Left renal pelvis (tissue), 4 donors: Measurements from ENCODE around the gene CMIP. TPM values are rescaled to one million over a fixed set of nuclear protein-coding genes. Genes with fewer than 3 reads are reported as not detected.

Experiments
- DNase-seq, 4 donors: peaks; one replicate each; pipeline ENCODE4 v3.0.0-alpha.2; 2013; ENCODE audit warnings: low read depth in 4 of 4, low spot score in 3 of 4
- polyA plus RNA-seq, 4 donors: library from polyadenylated mRNA; unstranded; fragments of 120-200 nt; gene quantifications; one replicate each; pipeline ENCODE4 v1.2.1, GENCODE V29; 2013; ENCODE audit not compliant: insufficient read length in 4 of 4

Gene CMIP
- polyA plus RNA-seq, 4 donors: 24.0 to 48.3 (median 42.0) TPM

DNA sequence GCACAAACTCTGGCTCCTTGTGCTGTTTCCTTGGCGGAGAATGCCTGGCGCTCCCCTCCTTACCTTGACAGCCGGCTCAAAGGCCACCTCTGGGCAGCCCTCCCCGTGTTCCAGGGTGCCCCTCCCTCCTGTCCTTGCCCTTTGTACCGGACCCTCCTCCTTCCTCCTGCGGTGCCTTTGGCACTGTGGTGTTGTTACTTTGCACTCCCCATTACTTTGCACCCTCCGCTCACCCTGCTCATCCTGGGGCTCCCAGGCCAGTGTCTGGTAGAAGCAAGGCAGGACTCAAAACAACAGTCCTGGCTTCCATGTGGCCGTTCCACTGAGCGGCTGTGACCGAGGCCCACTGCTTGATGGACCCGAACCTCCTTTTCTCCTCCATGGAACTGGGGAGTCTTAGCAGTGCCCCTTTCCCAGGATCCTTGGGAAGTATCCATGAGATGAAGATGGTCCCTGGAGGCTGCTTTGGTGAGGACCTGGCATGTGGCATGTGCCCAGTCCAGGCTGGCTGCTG, 147.8 kb downstream of the CMIP start:
- no peak for DNase-seq

DNA sequence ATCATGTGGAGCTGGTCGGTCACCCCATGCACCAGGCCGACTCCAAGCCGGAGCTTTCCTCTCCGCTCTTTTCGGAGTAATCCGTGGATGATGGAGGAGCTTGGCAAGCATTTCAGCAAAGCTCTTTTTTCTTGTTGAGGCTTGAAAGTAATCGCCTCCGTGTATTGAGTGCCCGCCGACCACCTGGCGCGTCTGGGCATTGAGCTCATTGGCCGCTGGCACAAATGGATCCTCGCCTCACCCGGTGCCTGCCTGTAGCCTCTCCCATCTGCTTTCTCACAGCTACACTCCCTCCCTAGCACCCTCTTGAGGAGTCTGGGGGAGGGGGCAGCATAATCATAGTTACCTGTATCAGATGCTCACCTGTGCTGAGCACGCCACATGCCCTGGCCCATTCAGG, 148.9 kb downstream of the CMIP start:
- DNase-seq: no peak

DNA sequence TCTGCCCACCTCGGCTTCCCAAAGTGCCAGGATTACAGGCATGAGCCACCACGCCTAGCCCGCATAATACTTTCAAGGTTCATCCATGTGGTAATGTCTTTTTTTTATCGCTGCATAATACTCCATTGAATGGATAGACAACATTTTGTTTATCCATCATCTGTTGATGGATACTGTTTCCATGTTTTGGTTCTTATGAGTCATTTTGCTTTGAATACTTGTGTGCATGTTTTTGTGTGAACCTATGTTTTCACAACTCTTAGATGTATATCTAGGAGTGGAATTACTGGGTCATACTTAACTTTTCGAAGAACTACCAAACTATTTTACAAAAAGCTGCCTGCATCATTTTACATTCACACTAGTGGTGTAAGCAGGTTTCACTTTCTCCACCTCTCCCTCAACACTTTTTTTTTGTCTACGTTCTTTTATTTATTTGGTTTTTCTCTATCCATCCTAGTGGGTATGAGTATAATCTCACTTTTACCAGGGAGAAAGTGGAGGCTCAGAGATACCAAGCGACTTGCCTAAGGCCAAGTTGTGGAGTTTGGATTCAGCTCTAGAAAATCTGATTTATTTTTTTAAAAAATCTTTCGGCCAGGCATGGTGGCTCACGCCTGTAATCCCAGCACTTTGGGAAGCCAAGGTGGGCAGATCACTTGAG, 151.2 kb downstream of the CMIP start:
- DNase-seq: no peak

DNA sequence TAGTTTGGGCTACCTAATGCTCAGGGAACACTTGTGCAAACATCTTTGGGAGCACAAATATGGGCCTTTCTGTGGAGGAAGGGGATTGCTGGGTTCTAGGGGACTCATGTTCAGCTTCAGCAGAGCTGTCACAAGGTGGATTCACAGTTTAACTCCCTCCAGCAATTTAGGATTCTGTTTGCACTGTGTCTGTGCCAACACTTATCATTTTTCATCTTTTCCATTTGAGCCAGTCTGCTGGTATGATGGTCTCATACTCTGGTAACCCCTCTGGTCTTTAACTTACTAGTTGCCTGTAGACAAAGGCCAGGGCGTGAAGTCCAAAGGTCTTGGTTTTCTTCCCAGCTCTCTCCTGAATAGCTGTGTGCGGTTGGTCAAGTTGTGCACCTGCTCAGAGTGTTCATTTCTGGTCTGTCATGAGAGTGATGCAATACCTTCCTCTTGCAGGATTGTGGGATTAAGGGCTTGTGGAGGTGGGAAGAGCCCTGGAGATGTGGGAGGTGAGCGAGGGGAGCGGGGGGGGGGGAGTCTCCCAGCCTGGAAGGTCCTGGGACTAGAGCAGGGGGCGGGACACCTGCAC, 152.6 kb downstream of the CMIP start:
- no peak for DNase-seq

DNA sequence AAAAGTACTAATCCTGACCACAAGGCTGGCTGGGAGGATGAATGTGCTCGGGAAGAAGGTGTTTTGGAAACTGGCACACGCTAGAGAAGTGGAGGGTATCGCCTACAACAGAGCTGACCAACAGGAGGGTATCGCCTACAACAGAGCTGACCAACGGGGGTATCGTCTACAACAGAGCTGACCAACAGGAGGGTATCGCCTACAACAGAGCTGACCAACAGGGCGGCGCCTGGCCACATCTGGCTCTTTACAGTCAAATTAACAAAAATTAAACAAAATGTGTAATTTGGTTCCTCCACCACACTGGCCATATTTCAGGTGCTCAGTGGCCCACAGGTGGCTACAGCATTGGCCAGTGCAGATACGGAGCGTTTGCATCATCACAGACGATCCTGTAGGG, 153.5 kb downstream of the CMIP start:
- no peak for DNase-seq

DNA sequence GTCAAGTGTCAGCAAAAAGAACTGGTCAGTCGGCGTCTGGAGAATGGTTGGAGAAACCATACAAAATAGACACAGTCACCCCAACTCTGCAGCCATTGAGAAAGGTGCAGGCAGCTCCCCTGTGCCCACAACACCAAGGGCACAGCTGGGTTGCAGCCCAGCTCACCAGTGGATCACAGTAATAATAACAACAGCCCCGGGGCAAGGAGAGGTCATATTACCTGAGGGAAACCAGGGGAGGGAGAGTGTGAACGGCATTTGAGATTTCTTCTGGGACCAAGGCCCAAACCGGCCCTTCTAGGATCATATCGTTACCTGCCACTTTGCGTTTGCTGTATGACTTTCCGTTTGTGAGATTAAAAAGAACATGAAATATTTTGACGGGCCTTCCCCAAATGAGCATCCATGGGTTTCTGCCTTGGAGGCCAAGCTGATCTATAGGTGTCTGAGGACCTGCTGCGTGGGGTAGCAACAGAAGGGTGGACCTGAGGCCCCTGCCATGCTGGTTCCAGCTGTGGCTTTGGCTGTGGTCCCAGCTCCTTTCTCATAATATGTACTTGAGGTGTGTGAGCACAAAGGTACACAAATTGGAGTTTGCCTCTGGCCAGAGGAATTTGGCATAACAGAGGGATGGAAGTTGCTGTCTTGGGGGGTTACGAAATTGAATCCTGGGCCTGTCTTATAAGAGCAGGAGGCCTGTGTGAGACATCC, 154.6 kb downstream of the CMIP start:
- no peak for DNase-seq

DNA sequence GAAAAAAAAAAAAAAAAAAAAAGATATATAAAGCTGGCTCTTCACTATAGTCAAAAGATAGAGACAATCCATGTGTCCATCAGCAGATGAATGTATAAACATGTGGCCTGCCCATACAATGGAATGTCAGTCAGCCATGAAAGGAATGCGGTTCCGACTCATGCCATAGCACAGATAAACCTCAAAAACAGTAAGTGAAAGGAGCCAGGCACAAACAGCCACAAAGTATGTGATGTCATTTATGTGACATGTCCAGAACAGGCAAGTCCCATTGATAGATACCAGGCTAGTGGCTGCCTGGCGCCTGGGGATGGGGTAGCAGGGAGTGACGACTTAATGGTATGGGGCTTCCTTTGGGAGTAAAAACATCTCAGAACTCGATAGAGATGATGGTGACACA, 155.7 kb downstream of the CMIP start:
- no peak for DNase-seq

DNA sequence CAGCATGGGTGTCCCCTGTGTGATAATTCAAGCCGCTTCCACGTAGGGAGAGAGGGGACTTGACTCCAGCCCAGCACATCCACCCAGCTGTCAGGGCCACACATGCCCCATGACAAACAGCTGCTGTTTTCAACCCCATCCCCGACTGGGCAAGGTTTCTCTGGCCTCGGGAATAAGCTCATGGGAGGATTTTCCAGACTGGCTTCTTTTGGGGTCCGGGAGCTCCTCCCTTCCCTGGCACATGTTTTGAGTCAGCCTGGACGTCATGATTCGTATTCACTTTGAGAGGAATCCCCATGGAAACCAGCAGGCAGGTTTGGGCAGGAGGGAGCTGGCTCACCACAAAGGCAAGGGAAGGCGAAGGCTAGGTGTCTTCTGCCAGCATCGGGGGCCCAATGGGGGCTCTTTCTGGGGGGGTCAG, 156.4 kb downstream of the CMIP start:
- no peak for DNase-seq

DNA sequence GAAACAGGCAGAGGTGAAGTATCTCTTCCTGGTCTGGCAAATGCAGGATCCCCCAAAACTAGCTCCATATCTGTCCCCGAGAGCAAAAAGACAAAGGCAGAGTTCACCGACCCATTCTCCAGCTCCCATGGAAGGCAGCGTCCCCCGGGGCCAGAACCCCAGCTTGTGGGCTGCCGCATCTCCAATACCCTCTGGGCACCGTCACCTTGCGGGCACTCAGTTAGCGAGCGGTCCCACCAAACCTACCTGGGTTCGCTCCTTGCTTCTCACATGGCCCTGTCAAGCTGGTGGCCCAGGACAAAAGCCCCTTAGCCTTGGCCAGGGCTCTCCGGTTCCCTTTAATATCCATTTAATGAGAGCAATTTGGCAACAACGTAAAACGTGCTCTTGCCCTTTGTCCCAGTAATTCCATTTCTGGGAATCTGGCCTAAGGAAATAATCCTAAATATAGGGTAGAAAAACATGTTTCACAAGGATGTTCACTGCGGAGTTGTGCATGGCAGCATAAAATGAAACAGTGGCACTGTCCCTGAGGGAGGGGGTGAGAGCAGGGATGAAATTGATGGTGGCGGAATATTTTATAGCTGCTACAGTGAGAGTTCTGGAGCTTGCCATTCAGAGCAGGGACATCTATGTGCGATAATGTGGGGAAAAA, 157.1 kb downstream of the CMIP start:
- DNase-seq: no peak

DNA sequence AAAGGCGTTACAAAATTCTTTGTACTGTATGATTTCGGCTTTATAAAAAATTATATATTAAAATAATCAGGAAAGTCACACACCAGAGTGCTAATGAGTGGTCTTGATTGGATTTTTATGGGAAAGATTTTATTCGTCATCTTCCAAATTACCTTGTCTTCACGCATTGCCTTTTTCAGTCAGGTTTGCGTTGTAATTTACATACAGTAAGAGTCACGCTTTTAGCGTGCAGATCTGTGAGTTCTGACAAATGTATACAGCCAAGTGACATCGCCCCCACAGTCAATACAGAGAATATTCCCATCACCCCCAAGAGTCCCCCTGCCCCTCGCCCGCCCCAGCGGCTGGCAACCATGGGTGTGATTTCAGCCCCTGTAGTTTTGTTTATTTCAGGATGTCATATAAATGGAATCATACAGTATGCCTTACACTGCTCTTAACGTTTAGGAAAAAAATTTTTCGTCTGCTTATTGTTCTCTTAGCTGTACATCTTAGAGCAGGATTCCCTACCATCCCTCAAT, 157.7 kb downstream of the CMIP start:
- no peak for DNase-seq

DNA sequence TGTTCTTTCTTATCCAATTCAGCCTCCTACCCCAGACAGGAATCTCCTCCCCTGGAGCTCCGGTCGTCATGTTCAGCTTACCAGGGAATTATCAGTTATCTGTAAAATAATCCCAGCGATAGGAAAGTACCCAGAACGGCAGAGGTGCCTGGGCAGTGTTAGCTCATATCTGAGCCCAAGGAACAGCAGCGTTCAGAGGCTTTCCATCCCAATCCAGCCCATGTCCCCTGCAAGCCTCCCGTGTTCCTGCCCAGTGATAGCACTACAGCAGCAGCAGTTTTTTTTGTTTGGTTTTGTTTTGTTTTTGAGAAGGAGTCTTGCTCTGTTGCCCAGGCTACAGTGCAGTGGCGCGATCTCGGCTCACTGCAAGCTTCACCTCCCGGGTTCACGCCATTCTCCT, 158.2 kb downstream of the CMIP start:
- DNase-seq: no peak

DNA sequence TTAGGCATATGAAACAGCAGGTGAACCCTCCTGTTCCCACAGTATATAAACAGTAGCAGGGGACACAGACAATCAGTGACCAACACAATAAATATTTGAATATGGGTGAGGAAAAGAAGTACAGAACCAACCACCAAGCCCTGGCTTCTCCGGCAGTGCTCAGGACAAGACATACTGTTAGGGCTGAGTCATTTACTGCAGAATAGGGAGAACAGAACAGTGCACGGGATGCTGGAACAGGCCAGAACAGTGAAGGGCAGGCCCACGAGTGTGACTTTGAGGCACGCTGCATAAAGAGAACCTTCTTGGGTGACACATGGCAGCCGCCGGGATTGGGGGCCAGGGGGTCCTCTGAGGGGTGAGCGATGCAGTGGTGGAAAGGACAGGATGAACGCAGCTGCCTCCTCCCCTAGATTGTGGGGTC, 160.4 kb downstream of the CMIP start:
- DNase-seq: no peak

DNA sequence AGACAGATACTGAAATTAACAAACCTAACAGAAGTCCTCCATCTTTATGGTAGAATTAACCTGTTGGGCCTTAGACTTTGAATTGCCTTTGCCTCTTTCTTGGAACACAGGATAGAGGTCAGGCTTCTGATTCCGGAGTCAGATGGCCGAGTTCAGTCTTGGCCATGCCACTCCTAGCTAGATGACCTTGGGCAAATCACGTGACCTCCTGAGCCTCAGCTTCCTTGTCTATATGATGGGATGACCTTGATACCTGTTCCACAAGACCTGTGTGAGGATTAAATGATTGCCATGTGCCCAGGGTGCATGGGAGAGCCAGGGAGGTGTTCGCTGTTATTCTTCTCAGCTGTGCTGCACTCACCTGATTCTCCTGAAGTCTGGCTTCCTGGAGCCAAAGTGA, 161.4 kb downstream of the CMIP start:
- no peak for DNase-seq

DNA sequence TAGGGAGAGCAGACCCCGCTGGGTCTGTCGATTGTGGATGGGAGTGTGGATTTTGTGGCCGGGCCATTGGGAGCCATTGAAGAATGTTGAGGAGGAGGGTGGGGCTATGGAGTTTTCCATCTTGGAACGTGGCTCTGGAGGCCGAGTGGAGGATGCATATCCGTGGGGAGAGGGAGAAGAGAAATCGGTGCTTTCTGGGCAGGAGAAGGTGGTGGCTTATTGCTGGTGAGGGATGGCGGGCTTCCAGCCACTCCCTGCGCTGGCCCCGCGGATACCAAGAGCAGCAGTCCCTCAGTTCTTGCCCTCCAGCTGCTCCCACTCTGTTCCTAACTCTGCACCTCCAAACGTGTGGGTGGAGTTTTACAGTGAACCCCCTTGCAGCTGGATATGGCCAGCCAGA, 162.4 kb downstream of the CMIP start:
- DNase-seq: no peak

DNA sequence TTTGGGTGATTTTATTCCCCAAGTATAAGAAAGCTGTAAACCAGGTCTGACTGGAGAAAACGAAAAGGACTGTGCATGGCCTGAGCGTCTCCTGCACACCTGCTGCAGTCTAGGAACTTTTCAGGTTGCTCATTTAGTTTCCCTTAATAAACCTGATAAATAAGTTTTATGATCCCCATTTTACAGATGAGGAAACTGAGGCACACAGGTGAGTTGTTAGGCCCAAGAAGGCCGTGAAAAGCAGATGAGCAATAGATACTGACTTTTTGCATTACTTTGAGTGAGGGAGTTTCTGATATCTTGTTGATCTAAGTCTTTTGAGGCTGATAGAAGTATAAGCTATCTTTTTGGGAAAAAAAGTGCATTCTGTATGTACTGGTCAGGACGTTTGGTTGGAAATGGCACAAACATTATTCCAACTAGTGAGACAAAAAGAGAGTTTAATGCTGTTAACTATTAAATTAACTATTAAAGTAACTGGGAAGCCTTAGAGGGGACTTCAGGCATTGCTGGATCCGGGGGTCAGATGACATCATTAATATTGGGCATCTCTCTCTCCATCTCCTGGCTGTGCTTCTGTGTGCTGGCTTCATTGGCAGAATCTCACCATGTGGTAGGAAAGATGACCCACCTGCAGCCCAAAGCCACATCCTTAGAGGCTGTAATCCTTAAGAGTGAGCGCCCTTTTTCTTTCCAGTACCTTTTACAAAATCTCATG, 163.4 kb downstream of the CMIP start:
- DNase-seq: no peak

DNA sequence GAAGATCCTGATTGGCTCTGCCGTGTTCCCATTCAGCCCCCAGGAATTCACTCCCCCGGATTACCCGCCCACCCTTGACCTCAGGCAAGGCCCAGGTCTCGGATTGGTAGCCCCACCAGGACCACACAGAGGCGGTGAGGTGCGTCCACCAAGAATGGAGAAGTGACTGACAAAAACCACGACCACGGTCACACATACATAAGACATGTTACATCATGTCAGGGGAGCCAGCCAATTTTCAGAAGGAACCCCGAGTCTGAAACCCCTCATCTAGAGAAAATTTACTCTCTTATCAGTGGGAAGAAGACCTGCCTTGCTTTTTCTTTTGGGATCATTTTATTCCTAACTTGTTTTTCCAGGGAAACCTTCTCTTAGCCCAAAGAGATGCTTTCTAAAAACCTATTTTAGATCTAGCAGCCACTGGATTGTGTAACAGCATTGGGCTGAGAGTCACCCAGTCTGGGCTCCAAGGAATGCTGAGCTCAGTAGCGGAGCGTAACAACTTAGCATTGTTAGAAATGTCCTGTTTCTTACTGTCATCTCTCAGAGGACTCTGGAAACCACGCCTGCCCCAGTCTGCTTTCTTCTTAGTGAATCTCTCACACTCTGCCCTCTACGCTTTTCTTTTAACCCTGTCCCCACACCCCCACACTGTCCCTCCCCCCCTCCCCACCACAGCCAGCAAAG, 164.1 kb downstream of the CMIP start:
- DNase-seq: no peak

DNA sequence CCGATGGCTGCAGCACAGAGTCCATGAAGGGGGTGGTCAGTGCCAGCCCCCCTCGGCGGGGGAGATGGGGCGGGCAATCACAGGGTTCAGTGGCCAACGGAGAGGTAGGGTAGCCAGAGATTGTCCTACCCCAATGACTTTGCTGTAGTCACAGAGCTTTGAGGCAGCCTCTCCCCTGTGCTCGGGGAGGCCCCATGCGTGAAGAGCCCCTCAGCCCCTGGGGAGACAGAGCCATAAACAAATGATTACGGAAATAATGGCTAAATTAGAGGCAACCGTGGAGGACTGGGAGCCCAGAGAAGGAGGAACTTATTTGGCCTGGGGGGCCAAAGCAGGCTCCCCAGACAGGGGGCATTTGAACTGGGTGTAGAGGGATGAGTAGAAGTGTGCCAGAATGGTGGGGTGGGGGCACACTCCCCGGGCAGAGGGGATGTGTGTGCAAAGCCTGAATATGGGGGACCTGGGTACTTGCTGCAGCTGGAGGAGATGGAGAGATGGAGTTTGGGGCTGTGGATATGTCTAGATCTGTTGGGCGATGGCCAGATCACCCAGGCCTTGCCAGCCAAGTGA, 164.8 kb downstream of the CMIP start:
- no peak for DNase-seq

DNA sequence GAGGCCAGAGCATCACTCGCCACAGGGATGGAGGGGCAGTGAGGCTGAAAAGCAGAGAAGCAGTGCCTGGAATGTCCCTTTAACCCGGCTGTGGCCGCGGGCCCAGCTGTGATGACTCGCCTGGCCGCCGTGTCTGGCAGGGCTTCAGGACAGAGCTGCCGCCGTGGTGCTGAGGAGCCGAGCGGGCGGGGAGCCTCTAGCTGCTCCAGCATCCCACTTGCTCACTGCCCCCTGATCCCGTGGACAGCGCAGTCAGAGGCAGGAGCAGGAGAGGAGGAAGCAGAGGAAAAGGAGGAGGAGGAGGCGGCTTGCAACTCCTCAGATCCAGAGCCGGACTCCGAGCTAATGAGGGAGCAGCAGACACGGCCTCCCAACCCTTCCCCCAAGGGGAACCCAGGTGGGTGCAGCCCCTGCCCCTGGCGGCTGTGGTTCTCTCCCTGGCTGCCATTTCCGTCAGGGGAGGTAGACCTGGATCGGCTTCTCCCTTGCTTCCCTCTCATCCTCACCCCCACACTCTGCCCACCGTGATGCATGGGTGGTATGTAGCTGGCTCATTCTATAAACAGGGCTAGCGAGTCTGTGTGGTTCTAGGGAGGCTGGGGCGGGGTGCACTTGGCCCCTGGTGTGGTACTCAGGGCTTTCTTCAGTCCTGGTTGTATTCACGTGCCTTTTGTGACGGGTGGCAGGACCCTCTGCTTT, 165.7 kb downstream of the CMIP start:
- no peak for DNase-seq

DNA sequence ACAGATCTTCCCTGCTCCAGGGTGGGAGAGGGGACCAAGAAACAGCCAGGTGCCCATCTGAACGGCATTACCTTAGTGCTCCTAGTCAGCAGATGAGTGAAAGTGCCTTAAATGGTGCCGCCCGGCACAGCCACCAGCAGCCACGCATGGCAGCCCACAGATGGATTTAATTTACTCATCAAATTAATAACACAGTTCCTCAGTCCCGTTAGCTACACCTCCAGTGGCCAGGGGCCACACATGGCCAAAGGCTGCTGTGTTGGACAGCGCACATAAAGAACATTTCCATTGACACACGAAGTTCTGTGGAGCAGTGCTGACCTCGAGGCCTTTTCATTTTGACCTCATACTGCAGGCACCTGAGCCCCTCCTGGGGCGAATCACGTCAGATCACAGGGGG, 166.3 kb downstream of the CMIP start:
- no peak for DNase-seq
